ENCODE measurements around the gene OMA1.

OMA1 gene

GRCh38 chr1:58443986-58444868, 102.3 kb downstream of the OMA1 start:
- H3K27ac Mint-ChIP-seq: no peak overlapping the region
- peaks cover 3% of the 10 kb centered on the region for H3K36me3 Mint-ChIP-seq
- H3K9me3 Mint-ChIP-seq (ENCODE audit: low read depth): no peaks in the 10 kb centered on the region
- H3K4me3 Mint-ChIP-seq: no peak overlapping the region
- no peaks in the 10 kb centered on the region for H3K4me1 Mint-ChIP-seq (ENCODE audit: low read depth)
- no peaks in the 10 kb centered on the region for H3K27me3 Mint-ChIP-seq

GRCh38 chr1:58442114-58442513, 104.4 kb downstream of the OMA1 start:
- Mint-ChIP-seq H3K9me3 (ENCODE audit: low read depth) (no peaks in the 10 kb centered on the region), H3K4me1 (ENCODE audit: low read depth) (no peaks in the 10 kb centered on the region), H3K27me3 (no peaks in the 10 kb centered on the region), H3K4me3 (no peak overlapping the region), H3K36me3 (peaks cover 2% of the 10 kb centered on the region), H3K27ac (no peak overlapping the region)

- H3K36me3 Mint-ChIP-seq: peaks cover 2% of the 10 kb centered on the region
- H3K27me3 Mint-ChIP-seq: no peaks in the 10 kb centered on the region
- no peak overlapping the region for H3K27ac Mint-ChIP-seq
- H3K4me3 Mint-ChIP-seq: no peak overlapping the region
- no peaks in the 10 kb centered on the region for H3K9me3 Mint-ChIP-seq (ENCODE audit: low read depth)
- no peaks in the 10 kb centered on the region for H3K4me1 Mint-ChIP-seq (ENCODE audit: low read depth)
Measured at GRCh38 chr1:58441699-58442098, 104.8 kb downstream of the OMA1 start.

- Mint-ChIP-seq H3K9me3 (ENCODE audit: low read depth) (no peaks in the 10 kb centered on the region), H3K27ac (no peak overlapping the region), H3K36me3 (peaks cover 2% of the 10 kb centered on the region), H3K4me1 (ENCODE audit: low read depth) (no peaks in the 10 kb centered on the region), H3K27me3 (no peaks in the 10 kb centered on the region), H3K4me3 (no peak overlapping the region)
Measured at GRCh38 chr1:58440696-58441095, 105.8 kb downstream of the OMA1 start.

GRCh38 chr1:58439946-58440345, 106.6 kb downstream of the OMA1 start:
- H3K4me3 Mint-ChIP-seq: no peak overlapping the region
- no peaks in the 10 kb centered on the region for H3K4me1 Mint-ChIP-seq (ENCODE audit: low read depth)
- no peaks in the 10 kb centered on the region for H3K27me3 Mint-ChIP-seq
- no peak overlapping the region for H3K27ac Mint-ChIP-seq
- peaks cover 2% of the 10 kb centered on the region for H3K36me3 Mint-ChIP-seq
- H3K9me3 Mint-ChIP-seq (ENCODE audit: low read depth): no peaks in the 10 kb centered on the region

GRCh38 chr1:58438468-58438867, 108.1 kb downstream of the OMA1 start:
- no peaks in the 10 kb centered on the region for H3K27me3 Mint-ChIP-seq
- H3K4me3 Mint-ChIP-seq: no peak overlapping the region
- H3K9me3 Mint-ChIP-seq (ENCODE audit: low read depth): no peaks in the 10 kb centered on the region
- no peaks in the 10 kb centered on the region for H3K4me1 Mint-ChIP-seq (ENCODE audit: low read depth)
- no peak overlapping the region for H3K27ac Mint-ChIP-seq
- peaks cover 2% of the 10 kb centered on the region for H3K36me3 Mint-ChIP-seq

GRCh38 chr1:58437623-58438022, 108.9 kb downstream of the OMA1 start:
- H3K9me3 Mint-ChIP-seq (ENCODE audit: low read depth): no peaks in the 10 kb centered on the region
- H3K27ac Mint-ChIP-seq: no peak overlapping the region
- H3K4me1 Mint-ChIP-seq (ENCODE audit: low read depth): no peaks in the 10 kb centered on the region
- no peak overlapping the region for H3K4me3 Mint-ChIP-seq
- peaks cover 2% of the 10 kb centered on the region for H3K36me3 Mint-ChIP-seq
- no peaks in the 10 kb centered on the region for H3K27me3 Mint-ChIP-seq

- no peak overlapping the region for H3K4me3 Mint-ChIP-seq
- H3K27me3 Mint-ChIP-seq: no peaks in the 10 kb centered on the region
- no peaks in the 10 kb centered on the region for H3K36me3 Mint-ChIP-seq
- no peaks in the 10 kb centered on the region for H3K4me1 Mint-ChIP-seq (ENCODE audit: low read depth)
- H3K27ac Mint-ChIP-seq: no peak overlapping the region
- H3K9me3 Mint-ChIP-seq (ENCODE audit: low read depth): no peaks in the 10 kb centered on the region
Measured at GRCh38 chr1:58436615-58437297, 109.8 kb downstream of the OMA1 start.

- H3K4me3 Mint-ChIP-seq: no peak overlapping the region
- no peak overlapping the region for H3K27ac Mint-ChIP-seq
- no peaks in the 10 kb centered on the region for H3K27me3 Mint-ChIP-seq
- H3K36me3 Mint-ChIP-seq: no peaks in the 10 kb centered on the region
- no peaks in the 10 kb centered on the region for H3K9me3 Mint-ChIP-seq (ENCODE audit: low read depth)
- no peaks in the 10 kb centered on the region for H3K4me1 Mint-ChIP-seq (ENCODE audit: low read depth)
Measured at GRCh38 chr1:58435376-58435775, 111.2 kb downstream of the OMA1 start.

- H3K36me3 Mint-ChIP-seq: peaks cover 3% of the 10 kb centered on the region
- H3K9me3 Mint-ChIP-seq (ENCODE audit: low read depth): no peaks in the 10 kb centered on the region
- H3K4me1 Mint-ChIP-seq (ENCODE audit: low read depth): no peaks in the 10 kb centered on the region
- no peak overlapping the region for H3K27ac Mint-ChIP-seq
- H3K4me3 Mint-ChIP-seq: no peak overlapping the region
- no peaks in the 10 kb centered on the region for H3K27me3 Mint-ChIP-seq
Measured at GRCh38 chr1:58434607-58435006, 111.9 kb downstream of the OMA1 start.

GRCh38 chr1:58434181-58434580, 112.3 kb downstream of the OMA1 start:
- H3K9me3 Mint-ChIP-seq (ENCODE audit: low read depth): no peaks in the 10 kb centered on the region
- H3K27ac Mint-ChIP-seq: no peak overlapping the region
- H3K27me3 Mint-ChIP-seq: no peaks in the 10 kb centered on the region
- H3K36me3 Mint-ChIP-seq: peaks cover 3% of the 10 kb centered on the region
- no peaks in the 10 kb centered on the region for H3K4me1 Mint-ChIP-seq (ENCODE audit: low read depth)
- no peak overlapping the region for H3K4me3 Mint-ChIP-seq

GRCh38 chr1:58432851-58433668, 113.5 kb downstream of the OMA1 start:
- H3K4me3 Mint-ChIP-seq: no peak overlapping the region
- no peaks in the 10 kb centered on the region for H3K9me3 Mint-ChIP-seq (ENCODE audit: low read depth)
- H3K27ac Mint-ChIP-seq: no peak overlapping the region
- H3K36me3 Mint-ChIP-seq: peaks cover 3% of the 10 kb centered on the region
- H3K4me1 Mint-ChIP-seq (ENCODE audit: low read depth): no peaks in the 10 kb centered on the region
- no peaks in the 10 kb centered on the region for H3K27me3 Mint-ChIP-seq

GRCh38 chr1:58431901-58432620, 114.5 kb downstream of the OMA1 start:
- Mint-ChIP-seq H3K9me3 (ENCODE audit: low read depth) (no peaks in the 10 kb centered on the region), H3K27ac (no peak overlapping the region), H3K4me1 (ENCODE audit: low read depth) (no peaks in the 10 kb centered on the region), H3K27me3 (no peaks in the 10 kb centered on the region), H3K4me3 (no peak overlapping the region), H3K36me3 (peaks cover 3% of the 10 kb centered on the region)
